ENCODE data around the gene RASGRF1. TPM values are rescaled to one million over a fixed set of nuclear protein-coding genes. Genes with fewer than 3 reads are reported as not detected.
A peak's percentile ranks its signal among the peaks of the same experiment; 100 is the strongest.

Gene RASGRF1
- polyA plus RNA-seq, 1 donor = 0.61 TPM

GRCh38 chr15:78944669-78945407 is 145.7 kb downstream of the RASGRF1 start, which contains the start of gene CTSH:
Gene CTSH (minus strand): TSS chr15:78945046. CDS start chr15:78944981, 65 bp downstream.
- Histone ChIP-seq H3K9me3 (ENCODE audit: control insufficient read depth, low read depth, low read length) (no peaks in the 10 kb centered on the region), H3K4me3 (ENCODE audit: low read length) (peak within 1 kb of the TSS; percentile 88), H3K27me3 (ENCODE audit: control insufficient read depth, insufficient read depth, low read length) (peaks cover 5% of the 10 kb centered on the region), H3K4me1 (ENCODE audit: control insufficient read depth, insufficient read depth, low read length) (peaks cover 2% of the 10 kb centered on the region), H3K27ac (ENCODE audit: low read length) (peak within 1 kb of the TSS; percentile 76), H3K36me3 (ENCODE audit: control insufficient read depth, insufficient read depth, low read length) (no peaks in the 10 kb centered on the region)
- WGBS (ENCODE audit: insufficient coverage, low lambda C conversion rate) = no CpG with 5 or more reads among the region's 71 CpGs
- peak; percentile 86 to 91 for DNase-seq

GRCh38 chr15:78944202-78944625 is 146.4 kb downstream of the RASGRF1 start:
- Histone ChIP-seq H3K27ac (ENCODE audit: low read length) (peak overlapping the region; percentile 76), H3K4me1 (ENCODE audit: control insufficient read depth, insufficient read depth, low read length) (no peaks in the 10 kb centered on the region), H3K4me3 (ENCODE audit: low read length) (peak overlapping the region; percentile 88), H3K36me3 (ENCODE audit: control insufficient read depth, insufficient read depth, low read length) (no peaks in the 10 kb centered on the region), H3K27me3 (ENCODE audit: control insufficient read depth, insufficient read depth, low read length) (peaks cover 5% of the 10 kb centered on the region), H3K9me3 (ENCODE audit: control insufficient read depth, low read depth, low read length) (no peaks in the 10 kb centered on the region)
- peak in 1 of 2 donors; percentile 70 for DNase-seq
- WGBS (ENCODE audit: insufficient coverage, low lambda C conversion rate) = no CpG with 5 or more reads among the region's 12 CpGs

- DNase-seq = peak; percentile 37 to 61
- H3K4me1 ChIP-seq (ENCODE audit: control insufficient read depth, insufficient read depth, low read length) = no peaks in the 10 kb centered on the region
- H3K36me3 ChIP-seq (ENCODE audit: control insufficient read depth, insufficient read depth, low read length) = no peaks in the 10 kb centered on the region
- H3K27me3 ChIP-seq (ENCODE audit: control insufficient read depth, insufficient read depth, low read length) = peaks cover 5% of the 10 kb centered on the region
- no CpG with 5 or more reads among the region's 7 CpGs for WGBS (ENCODE audit: insufficient coverage, low lambda C conversion rate)
- H3K4me3 ChIP-seq (ENCODE audit: low read length) = peak overlapping the region; percentile 88
- peak overlapping the region; percentile 76 for H3K27ac ChIP-seq (ENCODE audit: low read length)
- no peaks in the 10 kb centered on the region for H3K9me3 ChIP-seq (ENCODE audit: control insufficient read depth, low read depth, low read length)
Observed at GRCh38 chr15:78943692-78944091, 146.9 kb downstream of the RASGRF1 start.

GRCh38 chr15:78942741-78943140 is 147.8 kb downstream of the RASGRF1 start:
- H3K4me1 ChIP-seq (ENCODE audit: control insufficient read depth, insufficient read depth, low read length) = no peaks in the 10 kb centered on the region
- H3K27ac ChIP-seq (ENCODE audit: low read length) = no peak overlapping the region
- H3K27me3 ChIP-seq (ENCODE audit: control insufficient read depth, insufficient read depth, low read length) = peaks cover 5% of the 10 kb centered on the region
- no peaks in the 10 kb centered on the region for H3K9me3 ChIP-seq (ENCODE audit: control insufficient read depth, low read depth, low read length)
- WGBS (ENCODE audit: insufficient coverage, low lambda C conversion rate) = no CpG with 5 or more reads among the region's 4 CpGs
- no peak overlapping the region for H3K4me3 ChIP-seq (ENCODE audit: low read length)
- DNase-seq = no peak
- H3K36me3 ChIP-seq (ENCODE audit: control insufficient read depth, insufficient read depth, low read length) = no peaks in the 10 kb centered on the region

GRCh38 chr15:78938658-78939488 is 151.7 kb downstream of the RASGRF1 start:
- Histone ChIP-seq H3K36me3 (ENCODE audit: control insufficient read depth, insufficient read depth, low read length) (peaks cover 19% of the 10 kb centered on the region), H3K4me1 (ENCODE audit: control insufficient read depth, insufficient read depth, low read length) (no peaks in the 10 kb centered on the region), H3K27ac (ENCODE audit: low read length) (no peak overlapping the region), H3K9me3 (ENCODE audit: control insufficient read depth, low read depth, low read length) (no peaks in the 10 kb centered on the region), H3K27me3 (ENCODE audit: control insufficient read depth, insufficient read depth, low read length) (no peaks in the 10 kb centered on the region), H3K4me3 (ENCODE audit: low read length) (no peak overlapping the region)
- WGBS (ENCODE audit: insufficient coverage, low lambda C conversion rate) = 93% methylated on average over 2 of the region's 6 CpGs
- no peak for DNase-seq

GRCh38 chr15:78937132-78937739 is 153.3 kb downstream of the RASGRF1 start:
- Histone ChIP-seq H3K27ac (ENCODE audit: low read length) (no peak overlapping the region), H3K9me3 (ENCODE audit: control insufficient read depth, low read depth, low read length) (no peaks in the 10 kb centered on the region), H3K4me1 (ENCODE audit: control insufficient read depth, insufficient read depth, low read length) (no peaks in the 10 kb centered on the region), H3K27me3 (ENCODE audit: control insufficient read depth, insufficient read depth, low read length) (no peaks in the 10 kb centered on the region), H3K36me3 (ENCODE audit: control insufficient read depth, insufficient read depth, low read length) (peaks cover 26% of the 10 kb centered on the region), H3K4me3 (ENCODE audit: low read length) (no peak overlapping the region)
- no peak for DNase-seq
- no CpG with 5 or more reads among the region's 14 CpGs for WGBS (ENCODE audit: insufficient coverage, low lambda C conversion rate)

- H3K9me3 ChIP-seq (ENCODE audit: control insufficient read depth, low read depth, low read length) = no peaks in the 10 kb centered on the region
- no peaks in the 10 kb centered on the region for H3K27me3 ChIP-seq (ENCODE audit: control insufficient read depth, insufficient read depth, low read length)
- H3K4me1 ChIP-seq (ENCODE audit: control insufficient read depth, insufficient read depth, low read length) = no peaks in the 10 kb centered on the region
- H3K27ac ChIP-seq (ENCODE audit: low read length) = no peak overlapping the region
- H3K4me3 ChIP-seq (ENCODE audit: low read length) = no peak overlapping the region
- no CpG with 5 or more reads among the region's 5 CpGs for WGBS (ENCODE audit: insufficient coverage, low lambda C conversion rate)
- H3K36me3 ChIP-seq (ENCODE audit: control insufficient read depth, insufficient read depth, low read length) = peaks cover 43% of the 10 kb centered on the region
- no peak for DNase-seq
Observed at GRCh38 chr15:78934655-78935023, 155.9 kb downstream of the RASGRF1 start.

GRCh38 chr15:78933823-78934654 is 156.5 kb downstream of the RASGRF1 start:
- Histone ChIP-seq H3K36me3 (ENCODE audit: control insufficient read depth, insufficient read depth, low read length) (peaks cover 46% of the 10 kb centered on the region), H3K27me3 (ENCODE audit: control insufficient read depth, insufficient read depth, low read length) (no peaks in the 10 kb centered on the region), H3K4me1 (ENCODE audit: control insufficient read depth, insufficient read depth, low read length) (no peaks in the 10 kb centered on the region), H3K9me3 (ENCODE audit: control insufficient read depth, low read depth, low read length) (no peaks in the 10 kb centered on the region), H3K27ac (ENCODE audit: low read length) (no peak overlapping the region), H3K4me3 (ENCODE audit: low read length) (no peak overlapping the region)
- whole genome bisulfite sequencing (ENCODE audit: insufficient coverage, low lambda C conversion rate) = no CpG with 5 or more reads among the region's 20 CpGs
- peak in 1 of 2 donors; percentile 55 for DNase-seq

GRCh38 chr15:78933187-78933822 is 157.3 kb downstream of the RASGRF1 start:
- no CpG with 5 or more reads among the region's 12 CpGs for WGBS (ENCODE audit: insufficient coverage, low lambda C conversion rate)
- peaks cover 51% of the 10 kb centered on the region for H3K36me3 ChIP-seq (ENCODE audit: control insufficient read depth, insufficient read depth, low read length)
- no peaks in the 10 kb centered on the region for H3K4me1 ChIP-seq (ENCODE audit: control insufficient read depth, insufficient read depth, low read length)
- no peak overlapping the region for H3K4me3 ChIP-seq (ENCODE audit: low read length)
- no peak overlapping the region for H3K27ac ChIP-seq (ENCODE audit: low read length)
- no peaks in the 10 kb centered on the region for H3K27me3 ChIP-seq (ENCODE audit: control insufficient read depth, insufficient read depth, low read length)
- no peak for DNase-seq
- no peaks in the 10 kb centered on the region for H3K9me3 ChIP-seq (ENCODE audit: control insufficient read depth, low read depth, low read length)

Measured in large intestine (tissue), 3 donors.